Activated T-helper 9 cell treated with anti-CD3 and anti-CD28 coated beads, Interleukin-2, amount 50 U/mL, for 16 hours (primary cell): ENCODE results near the gene RBM26.

ENCODE experiments used
- DNase-seq: peaks from one replicate; pipeline ENCODE4 v3.0.0-alpha.2; 2020; ENCODE audit warnings: low read depth

RBM26 gene

GRCh38 chr13:79273045-79273444, 133.0 kb downstream of the RBM26 start:
- DNase-seq = no peak

GRCh38 chr13:79271616-79272015, 134.4 kb downstream of the RBM26 start:
- no peak for DNase-seq

GRCh38 chr13:79270859-79271258, 135.2 kb downstream of the RBM26 start:
- no peak for DNase-seq
